GM18508 (cell line): Measurements from ENCODE around the gene CYTIP.

ENCODE experiments used
- ATAC-seq: cut with Tn5 transposase; IDR thresholded peaks from one replicate; pipeline ENCODE4 v1.9.1; 2021; ENCODE audit warnings: moderate number of reproducible peaks; ENCODE audit not compliant: insufficient read depth, unreplicated experiment

Gene CYTIP

DNA sequence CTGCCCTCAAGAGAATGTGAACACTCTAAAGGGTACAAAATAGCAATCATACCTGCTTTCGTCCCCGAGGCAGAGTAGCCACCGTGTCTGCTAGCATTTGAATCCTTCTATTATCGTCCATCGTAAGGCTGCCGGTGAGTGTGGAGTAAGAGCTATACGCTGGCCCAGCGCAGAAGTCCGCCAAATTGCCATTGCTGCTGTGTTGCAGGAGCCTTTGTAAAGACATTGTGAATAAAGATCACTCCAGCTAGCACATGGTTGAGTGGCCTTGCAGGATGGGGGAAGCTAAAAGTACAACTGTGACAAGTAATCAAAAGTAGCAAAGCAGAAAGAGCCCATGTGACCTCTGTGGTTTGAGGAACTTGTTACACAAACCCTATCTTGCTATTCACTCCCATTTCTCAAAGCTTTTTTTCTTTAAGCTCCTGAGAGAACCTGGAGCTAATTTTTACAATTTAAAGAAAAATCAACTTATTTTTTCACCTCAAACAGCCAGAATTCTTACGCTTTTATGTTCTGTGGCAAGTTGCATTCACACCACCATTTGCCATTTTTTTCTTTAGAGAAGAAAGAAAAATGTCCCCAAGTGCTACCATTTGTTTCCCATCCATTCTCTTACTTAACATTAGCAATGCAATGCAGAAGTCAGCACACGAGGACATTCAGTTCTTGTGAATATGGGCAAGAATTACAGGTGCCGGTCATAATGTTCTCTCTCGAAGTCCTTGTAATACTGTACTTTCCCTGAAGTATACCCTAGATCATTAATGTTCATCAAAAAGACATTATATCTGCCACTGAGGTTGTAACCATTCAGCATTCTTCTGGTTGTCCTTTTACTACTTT lies at the start of gene CYTIP:
TSS of gene CYTIP (minus strand) at position 295 of the 846 bp plus-strand sequence. CDS start at position 226, 69 bp downstream.
- ATAC-seq = peak; percentile 40

DNA sequence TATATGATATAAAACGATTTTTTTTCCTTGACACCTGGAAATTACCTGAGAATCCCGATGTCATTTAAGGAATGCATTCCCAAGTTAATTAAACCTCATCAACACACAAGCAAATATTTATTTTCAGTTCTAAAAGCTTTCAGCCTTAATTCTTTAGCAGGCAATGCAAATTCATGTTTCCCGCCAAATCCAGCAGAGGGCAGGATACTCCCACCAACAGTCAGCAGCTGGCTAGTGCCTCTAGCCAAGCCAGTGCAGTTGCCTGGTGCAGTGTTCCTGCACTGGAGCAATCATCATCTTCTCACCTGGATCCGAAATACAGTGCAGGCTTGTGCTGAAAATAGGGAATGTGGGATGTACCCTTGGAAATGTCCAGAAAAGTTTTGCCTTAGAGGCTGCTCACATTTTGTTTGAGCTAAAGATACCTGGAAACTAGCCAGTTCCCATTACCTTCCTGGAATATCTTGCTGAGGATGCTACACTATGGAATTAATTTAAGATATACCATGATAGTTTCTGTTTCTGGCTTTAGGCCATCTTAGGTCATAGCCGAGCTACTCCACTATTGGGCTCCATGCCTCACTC lies 48.4 kb upstream of the CYTIP start:
- ATAC-seq = peak; percentile 90

DNA sequence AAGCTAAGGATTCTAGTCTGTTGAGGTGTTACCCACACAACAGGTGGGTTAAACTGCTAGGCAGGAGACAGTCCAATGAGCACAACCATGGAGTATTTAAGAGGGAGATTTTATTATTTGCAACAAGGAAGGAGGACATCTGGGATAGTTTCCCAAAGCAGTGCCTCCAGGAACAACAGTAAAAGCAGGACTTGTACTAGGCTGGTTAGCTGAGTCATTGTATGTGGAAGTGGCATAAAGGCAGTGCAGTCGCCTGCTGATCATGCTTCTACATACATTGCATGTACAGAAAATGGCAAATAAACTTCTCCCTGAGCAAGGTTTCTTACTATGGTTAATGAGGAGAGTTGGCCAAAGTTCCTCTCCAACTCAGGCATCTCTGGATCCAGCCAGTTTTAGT lies 46.1 kb upstream of the CYTIP start:
- ATAC-seq = no peak

DNA sequence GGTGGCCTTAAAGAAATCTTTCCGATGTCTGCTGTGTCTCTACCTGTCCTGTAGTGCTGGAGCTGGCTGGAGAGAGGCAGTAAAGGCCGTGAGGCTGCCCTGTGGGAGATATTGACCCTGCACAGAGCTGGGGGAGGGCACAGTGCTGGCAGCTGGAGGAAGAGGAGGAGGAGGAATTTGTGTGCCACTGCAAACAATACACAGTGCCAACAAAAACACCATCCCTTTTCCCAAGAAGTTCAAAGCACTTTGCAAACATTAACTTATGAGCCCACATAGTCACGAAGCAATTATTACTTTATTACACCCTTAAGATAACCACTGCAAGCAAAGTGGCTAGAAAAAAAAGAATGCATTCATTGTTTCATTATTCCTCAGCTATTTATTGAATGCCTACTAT lies 45.0 kb upstream of the CYTIP start:
- ATAC-seq = no peak

DNA sequence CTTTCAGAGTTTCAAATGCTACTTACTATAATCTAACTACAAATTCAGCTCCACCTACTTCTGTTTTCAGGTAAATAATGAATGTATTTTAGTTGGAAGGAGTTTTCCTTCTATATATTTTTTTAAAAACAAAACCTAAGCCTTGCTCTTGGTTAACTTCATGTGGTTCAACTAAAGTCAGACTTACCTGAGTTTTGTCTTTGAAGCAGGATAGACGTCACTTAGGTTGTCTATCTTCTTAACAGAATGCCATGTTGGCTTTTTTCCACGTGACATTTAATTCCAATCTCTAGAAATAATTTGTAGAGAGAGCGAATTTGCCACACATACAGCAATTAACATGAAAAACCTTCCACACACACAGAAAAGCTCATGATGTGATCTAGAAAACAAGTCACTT lies 43.9 kb upstream of the CYTIP start:
- no peak for ATAC-seq

DNA sequence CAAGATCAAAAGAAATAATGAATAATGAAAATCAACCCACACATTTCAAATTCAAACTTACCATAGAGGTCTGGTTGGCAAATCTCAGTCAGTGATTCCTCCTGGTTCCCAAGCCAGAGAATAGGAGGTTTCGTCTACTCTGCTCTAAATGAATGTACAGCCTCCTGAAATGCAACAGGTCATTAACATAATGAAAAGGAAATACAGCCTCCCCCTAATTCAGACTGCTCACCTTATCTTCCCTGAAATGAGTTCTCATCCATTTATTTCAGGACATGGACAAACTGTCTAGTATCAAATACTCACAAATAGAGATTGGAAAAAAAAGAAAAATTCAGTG lies 43.4 kb upstream of the CYTIP start:
- ATAC-seq = no peak

DNA sequence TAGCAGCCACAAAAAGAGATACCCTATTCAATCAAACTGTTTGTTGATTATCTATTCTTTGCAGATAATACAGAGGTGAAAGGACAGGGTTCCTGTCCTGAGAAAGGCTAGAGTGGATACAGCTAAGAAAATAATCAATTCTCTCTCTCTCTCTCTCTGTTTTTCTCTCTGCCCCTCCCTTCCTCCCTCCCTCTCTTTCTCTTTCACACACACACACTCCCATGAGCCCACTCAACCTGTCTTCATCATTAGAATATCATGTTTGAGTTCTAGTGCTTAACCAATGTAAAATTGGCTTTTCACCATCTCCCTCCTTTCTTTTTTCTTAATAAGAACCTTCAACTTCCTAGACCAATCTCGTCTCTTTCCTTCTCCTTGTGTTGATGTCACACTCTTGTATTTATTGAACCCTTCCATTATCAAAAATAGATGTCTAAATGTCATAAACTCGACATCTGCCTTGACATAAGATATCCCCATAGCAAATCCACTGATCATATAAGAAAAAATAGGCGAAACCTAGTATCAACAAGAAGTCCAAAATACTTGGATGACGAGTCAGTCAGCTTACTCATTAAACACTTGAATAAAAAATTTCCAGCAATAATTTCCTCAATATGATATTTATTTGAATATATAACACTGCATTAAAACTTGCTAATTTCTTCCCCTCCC lies 42.8 kb upstream of the CYTIP start:
- no peak for ATAC-seq

DNA sequence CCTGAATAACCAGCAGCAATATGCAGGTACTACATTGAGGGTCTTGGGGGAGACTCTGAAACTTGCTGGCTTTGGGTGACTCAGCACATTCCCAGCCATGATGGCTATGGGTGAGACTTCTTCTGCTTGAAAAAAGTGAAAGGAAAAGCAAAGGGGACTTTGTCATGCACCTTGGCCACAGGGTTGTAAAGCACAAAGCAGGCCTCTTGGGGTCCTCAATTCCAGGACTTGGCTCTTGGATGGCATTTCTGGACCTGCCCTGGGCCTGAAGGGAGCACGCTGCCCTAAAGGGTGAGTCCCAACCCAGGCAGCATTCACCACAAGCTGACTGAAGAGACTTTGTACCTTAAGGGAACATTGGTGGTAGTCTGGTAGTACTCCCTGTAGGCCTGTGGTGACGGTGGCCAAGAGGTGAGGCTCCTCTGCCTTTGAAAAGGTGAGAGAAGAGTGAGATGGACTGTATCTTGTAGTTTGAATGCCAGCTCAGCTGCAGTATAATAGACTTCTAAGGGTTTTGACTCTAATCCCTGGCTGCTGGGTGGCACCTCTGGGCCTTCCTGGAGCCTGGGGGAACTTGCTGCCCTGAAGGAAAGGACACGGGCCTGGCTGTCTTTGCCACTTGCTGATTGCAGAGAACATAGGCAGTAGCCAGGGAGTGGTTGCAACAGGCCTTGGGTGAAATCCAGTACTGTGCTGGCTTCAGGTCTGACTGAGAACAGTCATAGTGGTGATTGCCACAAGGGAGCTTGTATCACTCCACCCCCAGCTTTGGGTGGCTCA lies 36.5 kb upstream of the CYTIP start:
- peak; percentile 74 for ATAC-seq

DNA sequence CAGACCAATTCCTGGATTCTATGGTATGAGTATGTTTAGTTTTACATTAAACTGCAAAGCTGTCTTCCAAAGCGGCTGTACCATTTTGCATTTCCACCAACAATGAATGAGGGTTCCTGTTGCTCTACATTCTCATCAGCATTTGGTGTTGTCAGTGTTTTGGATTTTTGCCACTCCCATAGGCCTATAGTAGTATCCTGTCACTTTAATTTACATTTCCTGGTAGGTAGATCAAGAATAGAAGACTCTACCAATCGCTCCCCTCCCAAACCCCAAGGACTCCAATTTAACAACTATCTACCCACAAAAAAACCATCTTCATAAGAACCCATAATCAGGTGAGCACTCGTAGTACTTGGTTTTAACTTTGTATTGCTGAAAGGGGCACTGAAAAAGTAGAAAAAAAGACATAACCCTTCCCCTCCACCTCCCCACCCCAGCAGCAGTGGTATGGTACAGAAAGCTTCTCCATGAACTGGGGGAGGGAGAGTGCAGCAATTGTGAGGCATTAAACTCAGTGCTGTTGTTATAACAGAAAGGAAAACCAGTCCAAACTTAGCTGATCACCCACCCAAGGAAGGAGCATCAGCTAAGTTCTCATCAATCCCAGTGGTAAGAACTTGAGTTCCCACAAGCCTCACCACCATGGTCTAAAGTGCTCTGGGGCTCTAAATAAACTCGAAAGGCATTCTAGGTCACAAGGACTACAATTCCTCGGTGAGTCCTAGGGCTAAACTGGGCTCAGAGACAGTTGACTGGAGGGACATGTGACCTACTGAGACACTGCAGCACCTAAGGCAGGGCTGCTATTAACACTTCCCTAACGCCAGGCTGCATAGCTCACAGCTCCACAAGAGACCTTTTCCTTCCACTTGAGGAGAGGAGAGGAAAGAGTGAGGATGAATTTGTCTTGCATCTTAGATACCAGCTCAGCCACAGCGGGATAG lies 35.5 kb upstream of the CYTIP start:
- ATAC-seq = no peak

DNA sequence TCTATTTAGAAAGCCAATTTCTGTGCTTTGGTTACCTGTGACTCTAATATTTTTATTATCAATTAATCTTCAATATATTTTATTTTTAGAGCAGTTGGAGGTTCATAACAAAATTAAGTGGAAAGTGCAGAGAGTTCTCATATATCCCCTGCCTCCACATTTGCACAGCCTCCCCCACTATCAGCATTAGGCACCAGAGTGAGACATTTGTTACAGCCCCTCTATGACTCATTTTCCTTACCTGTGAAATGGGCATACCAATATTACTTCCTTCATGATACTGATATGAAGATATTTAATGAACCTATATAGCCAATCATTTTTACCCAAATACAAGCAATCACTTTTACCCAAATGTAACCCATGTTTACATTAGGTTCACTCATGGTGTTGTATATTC lies 34.0 kb upstream of the CYTIP start:
- ATAC-seq = no peak

DNA sequence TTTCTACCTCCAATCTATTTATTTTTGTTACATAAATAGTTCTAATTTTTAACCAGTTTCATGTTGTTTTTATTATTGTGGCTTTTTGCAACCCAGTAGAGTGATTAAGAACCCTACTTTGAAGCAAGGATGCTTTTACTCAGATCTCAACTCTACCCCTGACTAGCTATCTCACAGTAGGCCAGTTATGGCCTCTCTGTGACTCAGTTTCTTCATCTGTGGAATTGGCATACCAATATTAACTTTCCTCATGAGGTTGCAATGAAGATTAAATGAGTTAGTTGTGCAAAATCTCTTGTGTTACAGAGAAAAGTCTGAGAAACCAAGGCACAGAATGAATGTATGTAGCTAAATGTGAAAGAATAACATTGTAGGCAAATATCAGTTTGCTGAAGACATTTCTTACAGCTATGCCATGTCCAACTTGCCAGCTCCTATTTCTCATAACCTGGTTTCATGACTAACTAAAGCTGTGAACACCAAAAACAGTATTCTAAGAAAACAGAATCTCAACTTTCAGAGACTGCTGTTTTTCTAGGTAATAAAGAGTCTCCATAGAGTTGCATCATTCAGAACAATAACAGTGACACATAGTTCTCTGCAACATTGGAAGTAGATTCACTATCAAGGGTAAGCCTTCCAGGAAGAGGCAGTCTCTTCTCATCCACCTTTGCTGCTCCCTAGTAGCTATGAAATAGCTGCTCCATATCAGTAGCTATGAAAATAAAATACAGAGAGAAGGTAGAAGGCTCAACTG lies 33.2 kb upstream of the CYTIP start:
- ATAC-seq = no peak

DNA sequence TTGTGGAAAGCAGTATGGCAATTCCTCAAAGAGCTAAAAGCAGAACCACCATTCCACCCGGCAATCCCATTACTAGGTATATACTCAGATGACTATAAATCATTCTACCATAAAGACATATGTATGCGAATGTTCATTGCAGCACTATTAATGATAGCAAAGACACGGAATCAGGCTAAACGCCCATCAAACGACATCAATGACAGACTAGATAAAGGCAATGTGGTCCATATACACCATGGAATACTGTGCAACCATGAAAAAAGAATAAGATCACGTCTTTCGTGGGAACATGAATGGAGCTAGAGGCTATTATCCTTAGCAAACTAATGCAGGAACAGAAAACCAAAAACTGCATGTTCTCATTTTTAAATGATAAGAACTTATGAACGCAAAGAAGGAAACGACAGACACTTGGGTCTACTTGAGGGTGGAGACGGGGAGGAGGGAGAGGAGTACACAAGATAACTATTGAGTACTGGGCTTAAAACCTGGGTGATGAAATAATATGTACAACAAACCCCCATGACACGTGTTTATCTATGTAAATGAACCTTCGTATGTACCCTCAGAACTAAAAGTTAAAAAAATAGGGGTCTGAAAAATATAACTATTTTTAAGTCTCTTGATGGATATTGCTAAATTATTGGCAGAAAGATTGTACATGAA lies 32.0 kb upstream of the CYTIP start:
- no peak for ATAC-seq

DNA sequence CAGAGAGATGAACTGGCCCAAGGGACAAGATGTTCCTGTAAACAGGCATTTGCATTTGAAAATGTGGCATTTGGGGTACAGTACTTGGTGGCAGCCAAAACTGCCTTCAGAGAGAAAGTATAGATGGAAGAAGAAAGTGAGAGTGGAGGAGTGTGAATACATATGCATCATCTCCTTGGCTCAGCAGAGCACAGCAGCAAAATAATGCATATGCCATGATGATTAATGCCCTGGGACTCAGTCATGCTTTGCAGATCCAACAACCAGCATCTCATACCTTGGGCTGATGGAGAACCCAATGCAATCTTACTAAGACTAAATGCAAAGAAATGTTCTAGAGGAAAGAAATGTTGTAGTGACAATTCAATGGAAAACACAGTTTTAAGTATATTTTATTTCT lies 29.7 kb upstream of the CYTIP start:
- no peak for ATAC-seq

DNA sequence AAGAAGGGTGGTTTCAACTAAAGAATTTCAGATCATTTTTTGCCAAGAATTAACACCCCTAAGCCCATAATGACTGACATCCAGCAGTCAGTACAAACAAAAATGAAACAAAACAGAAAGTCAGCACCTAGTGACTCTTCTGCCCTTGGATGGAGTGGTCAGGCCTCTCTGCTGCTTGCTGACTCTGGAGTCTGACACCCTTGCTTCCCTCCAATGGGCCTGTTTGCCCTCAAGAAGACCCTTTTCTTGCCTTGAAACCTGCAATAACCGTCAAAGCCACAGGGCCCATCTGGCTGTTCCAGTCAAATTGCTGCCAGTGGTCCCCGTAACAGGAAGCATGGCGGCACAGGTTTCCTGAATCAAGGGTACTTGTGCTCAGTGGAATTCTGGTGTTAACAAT lies 27.2 kb upstream of the CYTIP start:
- ATAC-seq = no peak

DNA sequence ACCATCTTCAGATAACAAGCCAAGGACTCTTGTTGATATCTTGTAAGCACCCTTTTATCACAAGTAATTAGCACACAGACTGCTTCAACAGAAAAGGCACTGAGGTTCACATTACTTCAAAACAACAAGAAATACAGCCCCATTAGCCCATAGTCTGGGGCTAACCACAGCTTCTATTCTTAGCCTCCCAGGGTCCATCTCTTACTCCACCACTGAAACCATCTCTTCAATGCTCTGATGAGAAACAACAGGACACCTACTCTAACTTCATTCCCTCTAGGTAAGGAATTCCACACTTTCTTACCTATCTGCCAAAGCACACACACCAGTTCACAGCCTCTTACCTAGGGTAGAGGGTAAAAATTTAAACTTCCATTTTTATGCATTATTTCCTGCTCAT lies 26.4 kb upstream of the CYTIP start:
- ATAC-seq = peak; percentile 37

DNA sequence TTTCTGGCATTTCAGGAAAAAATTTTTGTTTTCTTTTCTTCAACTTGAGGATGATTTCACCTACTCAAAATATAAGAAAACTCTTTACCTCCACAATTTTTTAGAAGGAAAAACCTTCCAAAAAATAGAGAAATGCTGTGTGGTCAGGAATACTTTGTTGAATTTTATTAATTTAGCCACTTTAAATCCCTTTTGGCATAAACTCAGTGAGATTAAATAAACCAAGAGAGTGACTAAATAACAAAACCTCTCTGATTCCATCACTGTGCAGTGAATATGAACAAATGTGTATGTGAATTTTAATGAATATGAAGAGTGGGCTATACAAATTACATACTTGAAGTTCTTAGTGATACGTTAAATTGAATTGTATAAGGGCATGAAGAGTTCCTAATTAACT lies 25.8 kb upstream of the CYTIP start:
- ATAC-seq = no peak

DNA sequence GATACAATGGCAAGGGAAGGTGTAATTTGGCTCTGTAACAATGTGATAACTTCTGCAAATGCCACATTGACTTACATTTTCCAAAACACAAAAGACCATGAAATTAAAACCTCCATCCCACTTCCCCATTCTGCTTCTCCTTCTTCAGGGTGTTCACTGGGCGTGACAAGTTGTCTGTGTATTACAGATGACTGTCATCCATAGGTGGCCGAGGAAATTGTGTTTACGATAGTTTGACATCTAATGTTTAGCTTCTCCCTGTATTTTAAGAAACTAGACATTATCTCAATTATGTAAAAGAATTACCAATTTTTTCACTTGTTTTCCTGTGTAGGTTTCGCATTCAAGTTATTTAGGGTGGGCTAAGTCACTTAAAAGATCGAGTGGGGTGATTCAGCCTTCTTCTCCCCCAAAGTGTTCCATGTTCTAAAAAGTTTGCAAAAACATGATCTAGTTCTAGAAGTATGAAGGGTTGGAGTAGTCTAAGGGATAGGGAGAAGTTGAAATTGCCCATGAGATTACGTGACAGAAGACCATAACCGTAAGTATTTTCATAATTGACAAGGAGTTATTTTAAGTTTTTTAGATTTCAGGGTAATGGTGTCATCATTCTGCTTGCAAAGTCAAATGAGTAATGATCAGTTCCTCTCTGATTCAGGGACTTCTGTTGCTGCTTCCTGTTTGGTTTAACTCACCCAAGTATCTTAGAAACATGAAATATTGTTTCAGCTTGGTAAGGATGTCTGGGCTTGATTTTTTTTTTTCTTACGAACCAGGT lies 25.2 kb upstream of the CYTIP start:
- peak; percentile 67 for ATAC-seq

DNA sequence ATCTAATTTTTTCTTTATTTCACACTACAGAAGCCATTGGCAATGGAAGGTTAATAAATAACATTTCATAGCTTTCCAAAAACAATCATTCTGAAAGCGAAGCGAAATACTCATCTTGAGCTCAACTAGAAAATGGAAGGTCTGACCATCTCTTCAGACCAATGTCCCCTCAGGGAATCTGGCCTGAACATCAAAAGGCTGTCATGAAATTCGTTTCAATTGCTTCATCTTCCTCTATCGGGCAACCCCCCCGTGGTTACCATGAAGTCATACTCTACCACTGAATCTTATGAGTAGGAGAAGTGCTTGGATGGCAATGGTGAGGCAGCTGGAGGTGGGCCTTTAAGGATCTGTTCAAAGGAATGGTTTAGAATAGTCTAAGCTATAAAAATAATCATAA lies 22.9 kb upstream of the CYTIP start:
- peak; percentile 31 for ATAC-seq
